K562 (cell line): ENCODE data around the gene CCR5AS.

ENCODE experiments used
- EZH2 ChIP-seq: IDR thresholded peaks from 2 replicates; pipeline ENCODE4 v1.6.1; 2012; ENCODE audit warnings: low read depth, mild to moderate bottlenecking, inconsistent platforms, low read length, borderline replicate concordance
- FOXJ3 ChIP-seq: sonication (generic); formaldehyde crosslinking; IDR thresholded peaks from 2 replicates; pipeline ENCODE4 v1.4.0; 2020; ENCODE audit warnings: mild to moderate bottlenecking, missing genetic modification reagents
- TBP ChIP-seq: optimal IDR thresholded peaks from 2 replicates; pipeline ENCODE3; 2011; ENCODE audit warnings: low read depth, low read length, improper control_type of control experiment

GRCh38 chr3:46372492-46373359, 34.1 kb downstream of the CCR5AS start:
- TF ChIP-seq FOXJ3 (CRISPR knock-in tag) (no peak), TBP (no peak), EZH2 (no peak)
